Cardiac muscle cell (in vitro differentiated cells and primary cell): ENCODE measurements around the gene ADAMTS6. TPM values are rescaled to one million over a fixed set of nuclear protein-coding genes. Genes with fewer than 3 reads are reported as not detected.
A peak's percentile ranks its signal among the peaks of the same experiment; 100 is the strongest.

Experiments used
- DNase-seq, 2 donors: peaks; one replicate each; pipeline versions ENCODE4 v3.0.0 to v3.0.0-alpha.2; 2010 to 2017; ENCODE audit warnings: low read depth in 1 of 2, low spot score in 1 of 2
- H3K27ac ChIP-seq: fragments of 200-600 bp; sonication (generic); 2 replicates; pipeline ENCODE4 v1.5.1; 2016
- H3K27me3 ChIP-seq: fragments of 200-600 bp; sonication (generic); 2 replicates; pipeline ENCODE4 v1.6.0; 2016; ENCODE audit warnings: control low read depth
- H3K36me3 ChIP-seq: fragments of 200-600 bp; sonication (generic); 2 replicates; pipeline ENCODE4 v1.5.1; 2016; ENCODE audit warnings: control low read depth
- H3K4me1 ChIP-seq: fragments of 200-600 bp; sonication (generic); 2 replicates; pipeline ENCODE4 v1.8.1; 2017; ENCODE audit warnings: low read depth, mild to moderate bottlenecking, mixed run types
- H3K4me3 ChIP-seq: fragments of 200-600 bp; sonication (generic); 2 replicates; pipeline ENCODE4 v1.5.1; 2016; ENCODE audit warnings: mild to moderate bottlenecking
- H3K9me3 ChIP-seq: fragments of 200-600 bp; sonication (generic); 2 replicates; pipeline ENCODE4 v1.5.1; 2017; ENCODE audit warnings: low read depth, mild to moderate bottlenecking, control low read depth
- polyA plus RNA-seq: library from polyadenylated mRNA; unstranded; fragments of >200 nt; fragmentation: Nextera tagmentation; extraction: Ambion mirVana; gene quantifications from 2 replicates; pipeline ENCODE4 v1.2.1, GENCODE V29; 2016
- total RNA-seq: library from RNA; depleted of rRNA; stranded (reverse); fragments of >200 nt; gene quantifications from 2 replicates; pipeline ENCODE4 v1.2.3, GENCODE V29; 2016
- TF ChIP-seq, protein P1 (sequence below): IDR thresholded peaks from 2 replicates; pipeline ENCODE4 v1.5.1; 2012; ENCODE audit warnings: low read depth, mild to moderate bottlenecking, low read length

The ADAMTS6 gene
- total and polyA plus RNA-seq, 2 experiments from 2014 or later = 3.3 to 21.2 TPM

DNA sequence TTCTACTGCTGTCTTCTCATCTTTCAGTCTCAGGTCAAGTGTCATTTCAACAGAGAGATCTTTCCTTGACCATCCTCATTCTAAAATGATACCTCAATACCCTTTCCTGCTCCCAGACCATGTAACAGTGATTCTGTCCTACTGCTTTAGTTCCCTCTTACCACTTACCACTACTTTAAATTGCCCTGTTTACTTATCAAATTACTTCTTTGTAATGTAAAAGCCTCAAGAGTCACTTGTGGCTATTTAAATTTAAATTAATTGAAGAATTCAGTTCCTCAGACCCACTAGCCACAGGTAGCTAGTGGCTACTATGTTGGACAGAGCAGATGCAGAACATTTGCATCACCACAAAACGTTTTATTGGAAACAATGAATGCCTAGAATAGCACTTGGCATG, 217.3 kb downstream of the ADAMTS6 start:
- no peak for DNase-seq
- Histone ChIP-seq H3K4me3 (no peak overlapping the region), H3K9me3 (no peaks in the 10 kb centered on the region), H3K4me1 (peaks cover 21% of the 10 kb centered on the region), H3K27me3 (no peaks in the 10 kb centered on the region), H3K36me3 (peaks cover 6% of the 10 kb centered on the region), H3K27ac (no peak overlapping the region)
- TF ChIP-seq, protein P1, sequence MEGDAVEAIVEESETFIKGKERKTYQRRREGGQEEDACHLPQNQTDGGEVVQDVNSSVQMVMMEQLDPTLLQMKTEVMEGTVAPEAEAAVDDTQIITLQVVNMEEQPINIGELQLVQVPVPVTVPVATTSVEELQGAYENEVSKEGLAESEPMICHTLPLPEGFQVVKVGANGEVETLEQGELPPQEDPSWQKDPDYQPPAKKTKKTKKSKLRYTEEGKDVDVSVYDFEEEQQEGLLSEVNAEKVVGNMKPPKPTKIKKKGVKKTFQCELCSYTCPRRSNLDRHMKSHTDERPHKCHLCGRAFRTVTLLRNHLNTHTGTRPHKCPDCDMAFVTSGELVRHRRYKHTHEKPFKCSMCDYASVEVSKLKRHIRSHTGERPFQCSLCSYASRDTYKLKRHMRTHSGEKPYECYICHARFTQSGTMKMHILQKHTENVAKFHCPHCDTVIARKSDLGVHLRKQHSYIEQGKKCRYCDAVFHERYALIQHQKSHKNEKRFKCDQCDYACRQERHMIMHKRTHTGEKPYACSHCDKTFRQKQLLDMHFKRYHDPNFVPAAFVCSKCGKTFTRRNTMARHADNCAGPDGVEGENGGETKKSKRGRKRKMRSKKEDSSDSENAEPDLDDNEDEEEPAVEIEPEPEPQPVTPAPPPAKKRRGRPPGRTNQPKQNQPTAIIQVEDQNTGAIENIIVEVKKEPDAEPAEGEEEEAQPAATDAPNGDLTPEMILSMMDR = no peak

DNA sequence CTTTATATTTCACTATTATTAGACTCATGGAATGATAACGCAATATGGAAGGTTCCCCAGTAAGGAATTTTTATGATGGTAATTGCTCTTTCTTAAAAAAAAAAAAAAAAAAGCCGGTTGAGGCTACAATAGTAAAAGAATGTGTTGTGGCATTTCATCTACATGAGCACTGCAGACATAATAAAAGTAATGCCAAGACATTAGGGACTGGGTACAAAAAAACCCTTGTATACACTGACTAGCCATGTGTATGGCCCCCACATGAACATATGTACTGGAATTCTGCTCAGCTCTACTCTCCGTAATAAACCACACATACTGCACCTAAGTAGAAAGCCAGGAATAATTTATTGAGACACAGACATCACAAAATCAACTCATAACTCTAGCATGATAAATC, 218.4 kb downstream of the ADAMTS6 start:
- TF ChIP-seq, protein P1 = no peak
- Histone ChIP-seq H3K4me1 (peaks cover 21% of the 10 kb centered on the region), H3K36me3 (peaks cover 4% of the 10 kb centered on the region)

DNA sequence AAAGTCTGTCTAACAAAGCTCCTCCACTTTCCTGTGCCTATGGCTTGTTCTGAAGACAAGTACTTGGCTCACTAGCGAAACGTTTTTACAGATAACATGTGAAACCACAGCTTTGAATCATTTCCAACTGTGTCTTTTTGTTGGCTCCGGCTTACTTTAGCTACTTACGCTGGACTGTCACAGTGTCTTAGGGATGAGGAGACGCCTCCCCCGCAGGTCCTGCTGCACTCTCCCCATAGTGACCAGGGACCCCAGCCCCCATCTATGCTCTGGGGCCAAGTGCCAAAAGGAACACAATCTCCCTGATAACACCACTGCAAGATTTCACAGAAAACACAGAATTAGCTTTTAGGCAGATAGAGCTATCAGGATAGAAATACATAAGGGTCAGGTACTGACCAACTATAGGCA, 219.1 kb downstream of the ADAMTS6 start:
- DNase-seq = peak; percentile 16 to 96
- peaks cover 18% of the 10 kb centered on the region for H3K4me1 ChIP-seq
- H3K36me3 ChIP-seq = peaks cover 4% of the 10 kb centered on the region
- H3K4me3 ChIP-seq = no peak overlapping the region
- H3K27ac ChIP-seq = peak overlapping the region; percentile 68
- H3K9me3 ChIP-seq = no peaks in the 10 kb centered on the region
- H3K27me3 ChIP-seq = no peaks in the 10 kb centered on the region
- TF ChIP-seq, protein P1 = no peak

More for the DNA sequence above, 218.4 kb downstream of the ADAMTS6 start:
- peak in 1 of 2 donors; percentile 13 for DNase-seq
- H3K27me3 ChIP-seq = no peaks in the 10 kb centered on the region
- H3K4me3 ChIP-seq = no peak overlapping the region
- H3K9me3 ChIP-seq = no peaks in the 10 kb centered on the region
- no peak overlapping the region for H3K27ac ChIP-seq

DNA sequence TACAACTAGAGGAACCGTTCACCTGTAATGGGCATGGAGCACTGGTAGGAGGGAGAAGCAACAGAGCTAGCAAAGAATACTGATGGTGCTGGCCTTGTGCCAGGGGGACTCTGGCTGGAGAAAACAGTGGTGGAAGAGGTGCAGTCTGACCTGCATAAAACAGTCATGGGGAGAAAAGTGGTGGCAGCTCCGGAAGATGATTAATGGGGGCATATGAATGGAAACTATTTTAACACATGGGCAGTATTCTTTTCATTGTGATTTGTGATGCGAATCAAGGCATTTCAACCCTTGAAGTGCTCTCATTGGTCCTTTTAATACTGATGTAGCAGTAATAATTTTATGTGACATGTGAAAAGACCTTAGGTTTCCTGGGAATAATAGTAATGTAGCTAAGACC, 219.6 kb downstream of the ADAMTS6 start:
- Histone ChIP-seq H3K36me3 (peaks cover 4% of the 10 kb centered on the region), H3K27me3 (no peaks in the 10 kb centered on the region), H3K4me1 (peaks cover 15% of the 10 kb centered on the region), H3K9me3 (no peaks in the 10 kb centered on the region), H3K4me3 (no peak overlapping the region), H3K27ac (peak overlapping the region; percentile 68)
- TF ChIP-seq, protein P1 = no peak
- DNase-seq = peak; percentile 38 to 57

DNA sequence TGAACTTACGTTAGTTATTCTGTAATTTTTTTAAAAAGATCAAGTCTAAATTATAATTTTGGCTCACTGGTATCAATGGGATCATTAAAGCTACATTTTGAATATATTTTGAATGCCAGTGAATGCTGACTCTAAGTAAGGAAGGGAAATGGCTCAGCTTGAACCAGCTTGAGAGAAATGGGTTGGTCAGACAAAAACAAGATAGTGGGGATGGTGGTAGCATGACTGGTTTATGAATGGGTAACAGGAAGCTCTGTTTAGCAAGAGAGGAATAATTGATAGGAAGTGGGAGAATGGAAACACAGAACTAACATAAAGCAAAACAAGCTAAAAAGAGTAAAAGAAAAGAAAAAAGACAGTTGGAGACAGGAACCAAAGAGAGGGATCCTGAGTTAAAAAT, 220.2 kb downstream of the ADAMTS6 start:
- Histone ChIP-seq H3K4me1 (peaks cover 15% of the 10 kb centered on the region), H3K27me3 (no peaks in the 10 kb centered on the region), H3K9me3 (no peaks in the 10 kb centered on the region), H3K36me3 (peaks cover 4% of the 10 kb centered on the region), H3K4me3 (no peak overlapping the region), H3K27ac (no peak overlapping the region)
- peak in 1 of 2 donors; percentile 24 for DNase-seq
- TF ChIP-seq, protein P1 = no peak

DNA sequence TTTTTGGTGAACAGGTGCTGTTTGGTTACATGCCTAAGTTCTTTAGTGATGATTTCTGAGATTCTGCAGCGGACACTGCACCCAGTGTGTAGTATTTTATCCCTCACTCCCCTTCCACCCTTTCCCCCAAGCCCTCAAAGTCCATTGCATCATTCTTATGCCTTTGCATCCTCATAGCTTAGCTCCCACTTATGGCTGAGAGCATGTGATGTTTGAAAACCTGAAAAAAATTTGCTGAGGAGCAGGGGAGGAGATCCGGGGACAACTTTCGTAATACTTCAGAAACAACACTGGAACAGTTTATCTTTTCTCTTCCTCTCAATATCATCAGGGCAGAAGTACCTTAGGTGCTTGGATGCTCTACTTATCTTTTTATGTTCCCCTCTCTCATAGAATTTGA, 226.4 kb downstream of the ADAMTS6 start:
- Histone ChIP-seq H3K27ac (no peak overlapping the region), H3K9me3 (no peaks in the 10 kb centered on the region), H3K36me3 (peaks cover 3% of the 10 kb centered on the region), H3K27me3 (no peaks in the 10 kb centered on the region), H3K4me3 (no peak overlapping the region), H3K4me1 (no peaks in the 10 kb centered on the region)
- TF ChIP-seq, protein P1 = no peak
- peak in 1 of 2 donors; percentile 52 for DNase-seq
